Activated CD4-positive, alpha-beta T cell treated with anti-CD3 and anti-CD28 coated beads, Interleukin-2, Interleukin-4, amounts not matched to agents 100 ng/mL and 50 ng/mL, durations not matched to agents 16 hours and 8 hours (primary cell): ENCODE measurements around the gene FOXJ2.
"Not testable (repeated sequence)": the region's sequence is repeated elsewhere in the genome, so short reads cannot be mapped to it uniquely, and the experiment has no call there.

Experiments
- DNase-seq: peaks from one replicate; pipeline ENCODE4 v3.0.0-alpha.2; 2020; ENCODE audit warnings: low spot score

Gene FOXJ2

GRCh38 chr12:8030189-8030588 is 2.3 kb upstream of the FOXJ2 start:
- no peak for DNase-seq

GRCh38 chr12:8031017-8031416 is 1.5 kb upstream of the FOXJ2 start:
- DNase-seq: not testable (repeated sequence)

- DNase-seq: no peak
Observed at GRCh38 chr12:8031872-8032241, 659 bp upstream of the FOXJ2 start.

- DNase-seq: peak; percentile 47
Observed at GRCh38 chr12:8033153-8034044, 883 bp downstream of the FOXJ2 start.

- no peak for DNase-seq
Observed at GRCh38 chr12:8034802-8035201, 2.3 kb downstream of the FOXJ2 start.

- DNase-seq: no peak
Observed at GRCh38 chr12:8035440-8036010, 3.0 kb downstream of the FOXJ2 start.

GRCh38 chr12:8036346-8036745 is 3.8 kb downstream of the FOXJ2 start:
- no peak for DNase-seq

- no peak for DNase-seq
Observed at GRCh38 chr12:8037046-8037663, 4.6 kb downstream of the FOXJ2 start.

- DNase-seq: no peak
Observed at GRCh38 chr12:8037947-8038346, 5.4 kb downstream of the FOXJ2 start.

GRCh38 chr12:8038659-8039114 is 6.2 kb downstream of the FOXJ2 start:
- no peak for DNase-seq

- no peak for DNase-seq
Observed at GRCh38 chr12:8040791-8041190, 8.3 kb downstream of the FOXJ2 start.

- DNase-seq: peak; percentile 80
Observed at GRCh38 chr12:8045952-8046944, 13.7 kb downstream of the FOXJ2 start.

GRCh38 chr12:8047842-8048241 is 15.3 kb downstream of the FOXJ2 start:
- DNase-seq: no peak

- no peak for DNase-seq
Observed at GRCh38 chr12:8048906-8049305, 16.4 kb downstream of the FOXJ2 start.

- no peak for DNase-seq
Observed at GRCh38 chr12:8050600-8051250, 18.2 kb downstream of the FOXJ2 start.

GRCh38 chr12:8052679-8053078 is 20.2 kb downstream of the FOXJ2 start:
- DNase-seq: no peak

- no peak for DNase-seq
Observed at GRCh38 chr12:8054816-8055215, 22.3 kb downstream of the FOXJ2 start.

GRCh38 chr12:8057306-8057705 is 24.8 kb downstream of the FOXJ2 start:
- DNase-seq: no peak

- no peak for DNase-seq
Observed at GRCh38 chr12:8057839-8058238, 25.3 kb downstream of the FOXJ2 start.

- no peak for DNase-seq
Observed at GRCh38 chr12:8058506-8058905, 26.0 kb downstream of the FOXJ2 start.

- DNase-seq: no peak
Observed at GRCh38 chr12:8064131-8064530, 31.6 kb downstream of the FOXJ2 start.
